ENCODE data around the gene CHRNA3. TPM values are rescaled to one million over a fixed set of nuclear protein-coding genes. Genes with fewer than 3 reads are reported as not detected.
A peak's percentile ranks its signal among the peaks of the same experiment; 100 is the strongest.

CHRNA3 gene
- total and polyA plus RNA-seq, 2 donors (not counting 1 experiment from before 2014, with no cell fraction given), result not detected

DNA sequence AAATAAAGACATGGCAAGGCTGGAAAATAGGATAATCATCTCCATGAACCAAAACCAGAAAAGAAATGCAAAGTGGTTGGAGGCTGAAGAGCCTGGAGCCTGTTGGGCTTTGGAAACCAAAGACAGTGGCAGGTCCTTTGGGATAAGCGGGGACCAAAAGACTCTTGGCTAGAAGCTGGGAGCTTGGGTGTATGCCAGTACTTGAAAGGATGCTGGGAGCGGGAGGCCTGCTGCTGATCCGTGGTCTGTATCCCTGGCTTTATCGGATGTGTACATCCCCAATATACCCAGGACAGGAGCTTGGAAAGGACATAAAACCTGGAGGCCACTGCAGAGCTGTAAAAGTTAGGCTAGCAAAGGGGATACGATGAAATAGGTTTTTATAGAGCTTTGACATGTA lies 21.5 kb upstream of the CHRNA3 start:
- TF ChIP-seq, protein P1, sequence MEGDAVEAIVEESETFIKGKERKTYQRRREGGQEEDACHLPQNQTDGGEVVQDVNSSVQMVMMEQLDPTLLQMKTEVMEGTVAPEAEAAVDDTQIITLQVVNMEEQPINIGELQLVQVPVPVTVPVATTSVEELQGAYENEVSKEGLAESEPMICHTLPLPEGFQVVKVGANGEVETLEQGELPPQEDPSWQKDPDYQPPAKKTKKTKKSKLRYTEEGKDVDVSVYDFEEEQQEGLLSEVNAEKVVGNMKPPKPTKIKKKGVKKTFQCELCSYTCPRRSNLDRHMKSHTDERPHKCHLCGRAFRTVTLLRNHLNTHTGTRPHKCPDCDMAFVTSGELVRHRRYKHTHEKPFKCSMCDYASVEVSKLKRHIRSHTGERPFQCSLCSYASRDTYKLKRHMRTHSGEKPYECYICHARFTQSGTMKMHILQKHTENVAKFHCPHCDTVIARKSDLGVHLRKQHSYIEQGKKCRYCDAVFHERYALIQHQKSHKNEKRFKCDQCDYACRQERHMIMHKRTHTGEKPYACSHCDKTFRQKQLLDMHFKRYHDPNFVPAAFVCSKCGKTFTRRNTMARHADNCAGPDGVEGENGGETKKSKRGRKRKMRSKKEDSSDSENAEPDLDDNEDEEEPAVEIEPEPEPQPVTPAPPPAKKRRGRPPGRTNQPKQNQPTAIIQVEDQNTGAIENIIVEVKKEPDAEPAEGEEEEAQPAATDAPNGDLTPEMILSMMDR (IDR thresholded peaks at IDR 0.05), result no peak
- TF ChIP-seq EZH2 (IDR thresholded peaks at IDR 0.05; ENCODE audit: borderline replicate concordance, insufficient read depth, low read depth, low read length, poor library complexity, severe bottlenecking), result no peak
- no peaks in the 10 kb centered on the region for H3K9me3 Mint-ChIP-seq (ENCODE audit: insufficient read depth)
- H3K4me2 ChIP-seq (replicated peaks; ENCODE audit: low read depth, low read length, poor library complexity, severe bottlenecking), result no peak overlapping the region
- POLR2A ChIA-PET, result no interaction called here
- WGBS (ENCODE audit: insufficient coverage), result 93% methylated on average over 3 of the region's 5 CpGs
- no peak overlapping the region for H3K9ac ChIP-seq (ENCODE audit: low read length)
- ATAC-seq (ENCODE audit: low read depth) (no peak), DNase-seq (no peak)
- H3K36me3 ChIP-seq (replicated peaks in 1 of 2; ENCODE audit: control extremely low read depth in 1 of 2, control insufficient read depth in 1 of 2, extremely low read depth in 1 of 2, insufficient read depth in 2 of 2, low read length in 1 of 2), result no peaks in the 10 kb centered on the region
- peaks cover 12% of the 10 kb centered on the region in 2 donors for H3K4me1 ChIP-seq (ENCODE audit: control insufficient read depth in 2 of 2, insufficient read depth in 2 of 2, low read length in 2 of 2)
- H3K79me2 ChIP-seq (ENCODE audit: control insufficient read depth, insufficient read depth, low read length), result no peaks in the 10 kb centered on the region
- H3K4me3 Mint-ChIP-seq, result peak overlapping the region; percentile 81
- no peak overlapping the region for H3K4me3 ChIP-seq (ENCODE audit: control extremely low read depth in 1 of 5, extremely low read depth in 1 of 5, insufficient read depth in 1 of 5, low read depth in 2 of 5, low read length in 4 of 5)
- H3K27ac ChIP-seq (ENCODE audit: low read length in 2 of 2), result no peak overlapping the region
- no peak overlapping the region for H2AFZ ChIP-seq (ENCODE audit: insufficient read depth, low read depth, low read length, poor library complexity, severe bottlenecking)
- peaks cover 0 to 20% (median 4%) of the 10 kb centered on the region in 4 experiments for H3K27me3 ChIP-seq (replicated peaks in 1 of 4; ENCODE audit: control extremely low read depth in 1 of 4, control insufficient read depth in 3 of 4, insufficient read depth in 4 of 4, low read length in 3 of 4)
- intact Hi-C loops (cut with micrococcal nuclease), result no loop called here
- H3K4me1 Mint-ChIP-seq, result peaks cover 10% of the 10 kb centered on the region
- peaks cover 10% of the 10 kb centered on the region for H3K27me3 Mint-ChIP-seq
- CTCF ChIA-PET, result interaction anchor here (0.6 to 1.4 kb wide), 2 partner anchors 109 to 201 kb away, joined by 3 to 4 read pairs; no protein-coding TSS in a partner anchor
- H3K9me3 ChIP-seq (ENCODE audit: control extremely low read depth in 1 of 3, control insufficient read depth in 2 of 3, insufficient read depth in 1 of 3, low read length in 2 of 3), result peaks cover 0 to 3% (median 0%) of the 10 kb centered on the region in 3 donors
- H4K20me1 ChIP-seq (ENCODE audit: control insufficient read depth, insufficient read depth, low read length, poor library complexity, severe bottlenecking), result no peaks in the 10 kb centered on the region
- H3K27ac Mint-ChIP-seq, result no peak overlapping the region

- Histone ChIP-seq H3K4me2 (replicated peaks; ENCODE audit: low read depth, low read length, poor library complexity, severe bottlenecking) (no peak overlapping the region), H3K36me3 (replicated peaks in 1 of 2; ENCODE audit: control extremely low read depth in 1 of 2, control insufficient read depth in 1 of 2, extremely low read depth in 1 of 2, insufficient read depth in 2 of 2, low read length in 1 of 2) (no peaks in the 10 kb centered on the region), H2AFZ (ENCODE audit: insufficient read depth, low read depth, low read length, poor library complexity, severe bottlenecking) (no peak overlapping the region), H3K27ac (ENCODE audit: low read length in 2 of 2) (no peak overlapping the region), H3K9ac (ENCODE audit: low read length) (no peak overlapping the region), H3K4me1 (ENCODE audit: control insufficient read depth in 2 of 2, insufficient read depth in 2 of 2, low read length in 2 of 2) (peaks cover 12% of the 10 kb centered on the region in 2 donors), H3K4me3 (ENCODE audit: control extremely low read depth in 1 of 5, extremely low read depth in 1 of 5, insufficient read depth in 1 of 5, low read depth in 2 of 5, low read length in 4 of 5) (no peak overlapping the region), H3K9me3 (ENCODE audit: control extremely low read depth in 1 of 3, control insufficient read depth in 2 of 3, insufficient read depth in 1 of 3, low read length in 2 of 3) (peaks cover 0 to 3% (median 0%) of the 10 kb centered on the region in 3 donors), H3K79me2 (ENCODE audit: control insufficient read depth, insufficient read depth, low read length) (no peaks in the 10 kb centered on the region), H4K20me1 (ENCODE audit: control insufficient read depth, insufficient read depth, low read length, poor library complexity, severe bottlenecking) (no peaks in the 10 kb centered on the region), H3K27me3 (replicated peaks in 1 of 4; ENCODE audit: control extremely low read depth in 1 of 4, control insufficient read depth in 3 of 4, insufficient read depth in 4 of 4, low read length in 3 of 4) (peaks cover 0 to 20% (median 4%) of the 10 kb centered on the region in 4 experiments)
- intact Hi-C loops (cut with micrococcal nuclease), result no loop called here
- TF ChIP-seq EZH2 (IDR thresholded peaks at IDR 0.05; ENCODE audit: borderline replicate concordance, insufficient read depth, low read depth, low read length, poor library complexity, severe bottlenecking), result no peak
- TF ChIP-seq, protein P1 (IDR thresholded peaks at IDR 0.05), result no peak
- no peak for DNase-seq
- Mint-ChIP-seq H3K9me3 (ENCODE audit: insufficient read depth) (no peaks in the 10 kb centered on the region), H3K27me3 (peaks cover 10% of the 10 kb centered on the region), H3K27ac (no peak overlapping the region), H3K4me1 (peaks cover 10% of the 10 kb centered on the region), H3K4me3 (peak overlapping the region; percentile 81)
- POLR2A ChIA-PET, result no interaction called here
- ATAC-seq (ENCODE audit: low read depth), result no peak
- WGBS (ENCODE audit: insufficient coverage), result 77% methylated on average over 8 of the region's 11 CpGs
- CTCF ChIA-PET, result interaction anchor here (1.4 kb wide), 1 partner anchor 109 kb away, joined by 4 read pairs; no protein-coding TSS in a partner anchor
Observed at GRCh38 chr15:78641749-78642275, 21.0 kb upstream of the CHRNA3 start.
